HG03520 (cell line): ENCODE data around the gene CNGB1.

Experiments
- ATAC-seq: cut with Tn5 transposase; IDR thresholded peaks from one replicate; pipeline ENCODE4 v1.9.1; 2021; ENCODE audit warnings: mild to moderate bottlenecking, moderate library complexity; ENCODE audit not compliant: unreplicated experiment

The CNGB1 gene

GRCh38 chr16:57977418-57978069, 6.6 kb upstream of the CNGB1 start:
- no peak for ATAC-seq

- no peak for ATAC-seq
Observed at GRCh38 chr16:57976331-57976796, 5.4 kb upstream of the CNGB1 start.

DNA sequence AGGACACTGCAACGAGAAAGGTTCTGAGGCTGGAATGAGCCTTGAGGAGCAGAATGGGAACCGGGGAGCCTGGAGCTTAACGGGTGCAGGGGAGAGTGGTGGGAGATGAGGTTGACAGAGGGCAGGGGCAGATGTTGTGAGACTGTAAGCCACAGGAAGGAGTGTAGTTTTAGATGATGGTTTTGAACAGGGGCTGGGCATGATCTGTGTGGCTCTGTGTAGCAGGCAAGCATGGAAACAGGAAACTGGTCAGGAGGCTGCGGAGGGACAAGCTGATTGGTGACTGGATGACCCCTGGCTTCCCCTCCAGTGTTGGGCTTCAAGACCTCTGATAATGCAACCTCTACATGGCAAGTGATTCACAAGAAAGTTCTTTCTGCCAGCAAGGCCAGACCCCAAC, 1.4 kb upstream of the CNGB1 start:
- ATAC-seq = no peak

DNA sequence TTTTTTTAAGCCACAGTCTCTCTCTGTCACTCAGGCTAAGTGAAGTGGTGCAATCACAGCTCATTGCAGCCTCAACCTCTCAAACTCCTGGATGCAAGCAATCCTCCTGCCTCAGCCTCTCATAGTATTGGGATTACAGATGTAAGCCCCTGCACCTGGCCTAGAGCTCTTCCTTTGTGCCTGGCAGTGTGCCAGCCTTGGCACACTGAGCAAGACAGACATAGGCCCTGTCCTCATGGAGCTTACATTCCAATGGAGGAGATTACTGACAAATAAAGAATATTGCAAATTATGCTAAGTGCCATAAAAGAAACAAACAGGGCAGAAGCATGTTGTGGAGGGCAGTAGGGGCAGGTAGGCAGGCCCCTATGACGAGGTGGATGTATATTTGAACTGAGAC, 920 bp upstream of the CNGB1 start:
- ATAC-seq = no peak

GRCh38 chr16:57970319-57970718, 609 bp downstream of the CNGB1 start:
- ATAC-seq = no peak

DNA sequence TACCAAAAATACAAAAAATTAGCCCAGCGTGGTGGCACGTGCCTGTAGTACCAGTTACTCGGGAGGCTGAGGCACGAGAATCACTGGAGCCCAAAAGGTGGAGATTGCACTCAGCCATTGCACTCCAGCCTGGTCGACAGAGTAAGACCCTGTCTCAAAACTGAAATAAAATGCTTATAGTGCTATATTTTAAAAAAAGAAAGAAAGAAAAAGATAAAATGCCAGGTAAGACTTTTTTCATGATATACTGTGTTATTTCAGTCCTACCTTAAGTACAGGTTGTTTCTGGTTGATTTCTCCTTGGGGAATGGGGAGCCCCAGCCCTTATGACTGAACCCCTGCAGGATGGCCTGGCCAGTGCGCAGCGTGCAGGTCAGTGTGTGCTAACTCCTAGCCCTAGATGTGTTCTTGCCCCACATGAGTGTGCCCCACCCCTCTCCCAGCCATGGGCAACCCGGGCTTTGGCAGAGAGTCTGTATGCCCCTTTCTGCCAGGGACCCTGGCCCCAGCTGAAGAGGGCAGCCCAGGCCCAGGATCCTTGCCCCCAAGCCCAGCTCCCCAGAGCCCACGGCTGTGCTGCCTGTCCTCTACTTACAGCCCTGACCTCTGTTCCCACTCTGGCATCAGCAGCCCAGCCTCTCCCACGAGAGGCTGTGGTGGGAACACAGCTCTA, 1.3 kb downstream of the CNGB1 start:
- ATAC-seq = no peak

DNA sequence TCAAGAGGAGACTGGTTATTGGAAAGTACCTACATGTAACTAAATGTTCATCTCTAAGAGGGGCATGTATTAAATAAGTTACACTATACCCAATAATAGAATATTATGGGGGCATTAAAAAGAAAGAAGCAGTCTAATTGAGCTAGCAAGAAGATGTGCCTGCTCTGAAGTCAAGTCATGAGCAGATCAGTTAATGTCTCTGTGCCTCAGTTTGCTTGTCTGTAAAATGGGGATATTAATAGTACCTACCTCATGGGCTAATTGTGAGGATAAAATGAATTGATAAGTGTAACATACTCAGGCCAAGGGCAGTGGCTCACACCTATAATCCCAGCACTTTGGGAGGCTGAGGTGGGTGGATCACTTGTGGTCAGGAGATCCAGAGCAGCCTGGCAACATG, 3.0 kb downstream of the CNGB1 start:
- ATAC-seq = no peak

- no peak for ATAC-seq
Observed at GRCh38 chr16:57966986-57967385, 3.9 kb downstream of the CNGB1 start.

GRCh38 chr16:57966204-57966771, 4.6 kb downstream of the CNGB1 start:
- no peak for ATAC-seq

GRCh38 chr16:57964157-57964700, 6.7 kb downstream of the CNGB1 start:
- ATAC-seq = no peak

DNA sequence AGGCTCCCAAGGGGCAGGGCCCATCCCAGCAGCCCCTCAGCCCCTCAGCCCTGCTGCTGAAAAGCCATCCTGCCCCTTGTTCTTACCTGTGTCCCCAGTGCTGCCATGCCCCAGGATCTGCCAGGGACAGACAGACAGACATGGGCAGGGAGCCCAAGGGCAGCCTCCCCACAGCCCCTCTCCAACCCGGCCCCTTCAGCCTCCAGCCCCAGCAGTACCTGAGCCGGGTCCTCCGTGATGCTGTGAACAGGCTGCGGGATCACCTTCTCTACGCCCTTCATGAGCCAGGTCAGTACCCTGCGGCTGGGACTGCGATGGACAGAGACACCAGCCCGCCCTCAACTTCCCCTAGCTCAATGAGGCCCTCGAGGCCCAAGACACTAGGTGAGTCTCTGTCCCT, 8.2 kb downstream of the CNGB1 start:
- no peak for ATAC-seq

DNA sequence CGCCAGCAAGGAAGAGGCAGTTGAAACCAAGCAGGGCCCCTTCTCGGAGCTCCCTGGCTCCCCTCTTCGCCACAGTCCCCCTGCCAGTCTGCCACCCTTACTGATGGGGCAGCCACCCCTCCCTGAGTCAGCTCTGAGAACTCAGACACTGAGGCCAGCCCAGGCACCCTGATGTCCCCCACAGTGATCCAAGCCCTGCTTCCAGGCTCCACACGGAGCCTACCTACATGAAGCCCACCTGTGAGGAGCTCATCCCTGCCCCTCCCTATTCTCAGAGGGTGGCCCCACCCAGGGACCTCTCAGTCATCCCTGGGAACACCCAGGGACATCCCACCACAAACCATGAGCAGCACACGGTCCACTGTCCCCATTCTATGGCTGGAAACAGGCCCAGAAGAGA, 8.9 kb downstream of the CNGB1 start:
- ATAC-seq = no peak

DNA sequence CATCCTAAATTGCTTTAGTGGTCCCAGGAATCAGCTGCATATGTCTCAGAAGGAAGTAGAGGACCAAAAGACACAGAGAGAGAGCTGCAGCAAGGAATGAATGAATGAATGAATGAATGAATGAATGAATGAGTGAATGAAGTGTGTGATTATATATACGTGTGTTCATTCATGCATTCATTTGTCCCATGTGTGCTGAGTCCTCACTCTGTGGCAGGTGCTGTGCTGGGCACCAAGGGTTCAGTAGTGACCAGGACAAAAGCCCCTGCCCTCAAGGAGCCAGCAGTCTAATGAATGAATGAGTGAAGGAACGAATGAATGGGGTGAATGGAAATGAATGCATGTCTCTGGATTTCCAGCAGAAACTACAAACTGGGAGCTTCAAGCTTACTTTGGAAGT, 9.4 kb downstream of the CNGB1 start:
- no peak for ATAC-seq

GRCh38 chr16:57960826-57961472, 10.0 kb downstream of the CNGB1 start:
- no peak for ATAC-seq

DNA sequence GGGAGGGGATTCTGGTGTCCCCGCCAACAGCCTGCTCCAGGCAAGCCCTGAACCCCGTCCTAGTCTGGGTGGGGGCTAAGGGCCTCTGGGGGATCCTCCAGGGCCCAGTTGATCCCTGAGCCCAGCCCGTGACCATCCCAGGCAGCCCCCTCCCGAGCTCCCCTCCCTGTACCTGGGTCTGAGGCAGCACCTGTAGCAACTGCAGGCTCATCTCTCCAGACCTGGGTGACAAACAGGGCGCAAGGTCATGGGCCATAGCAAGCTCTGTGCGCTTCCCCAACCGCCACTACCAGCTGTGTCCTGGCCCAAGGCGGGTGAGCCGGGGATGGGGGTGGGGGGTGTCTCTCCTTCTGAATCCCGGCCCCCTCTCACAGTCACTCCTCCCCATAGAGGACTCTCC, 10.6 kb downstream of the CNGB1 start:
- ATAC-seq = no peak

DNA sequence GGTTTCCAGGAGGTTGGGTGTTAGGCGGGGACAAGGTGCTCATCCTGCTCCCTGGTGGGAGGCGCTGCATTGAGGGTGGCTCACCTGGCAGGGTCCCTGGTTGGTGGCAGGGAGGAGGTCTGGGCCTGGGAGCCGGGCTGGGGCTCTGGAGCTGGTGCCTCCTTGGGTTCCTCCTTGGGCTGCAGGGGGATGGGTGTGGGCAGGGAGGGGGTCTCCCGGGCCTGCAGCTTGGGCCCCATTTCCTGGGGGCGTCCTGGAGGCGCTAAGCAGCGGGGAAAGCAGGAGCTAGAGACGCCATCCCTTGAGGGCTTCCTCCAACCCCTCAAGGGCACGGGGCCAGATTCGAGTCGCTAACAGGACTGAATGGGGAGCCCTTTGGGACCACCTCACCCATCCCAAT, 11.1 kb downstream of the CNGB1 start:
- no peak for ATAC-seq

DNA sequence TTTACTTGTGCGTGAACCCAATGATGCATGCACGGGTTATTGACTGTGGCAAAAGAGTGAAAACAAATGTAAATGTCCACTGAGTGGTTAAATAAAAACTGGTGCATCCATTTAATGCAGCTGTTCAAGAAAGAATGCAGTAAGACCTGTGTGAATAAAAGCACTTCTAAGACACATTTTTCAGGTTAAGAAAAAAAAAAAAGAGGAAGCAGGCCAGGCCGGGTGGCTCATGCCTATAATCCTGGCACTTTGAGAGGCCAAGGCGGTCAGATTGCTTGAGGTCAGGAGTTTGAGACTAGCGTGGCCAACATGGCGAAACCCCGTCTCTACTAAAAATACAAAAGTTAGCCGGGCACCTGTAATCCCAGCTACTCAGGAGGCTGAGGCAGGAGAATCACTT, 11.8 kb downstream of the CNGB1 start:
- ATAC-seq = no peak

- ATAC-seq = no peak
Observed at GRCh38 chr16:57958544-57958943, 12.4 kb downstream of the CNGB1 start.

- ATAC-seq = no peak
Observed at GRCh38 chr16:57957673-57958392, 13.1 kb downstream of the CNGB1 start.

DNA sequence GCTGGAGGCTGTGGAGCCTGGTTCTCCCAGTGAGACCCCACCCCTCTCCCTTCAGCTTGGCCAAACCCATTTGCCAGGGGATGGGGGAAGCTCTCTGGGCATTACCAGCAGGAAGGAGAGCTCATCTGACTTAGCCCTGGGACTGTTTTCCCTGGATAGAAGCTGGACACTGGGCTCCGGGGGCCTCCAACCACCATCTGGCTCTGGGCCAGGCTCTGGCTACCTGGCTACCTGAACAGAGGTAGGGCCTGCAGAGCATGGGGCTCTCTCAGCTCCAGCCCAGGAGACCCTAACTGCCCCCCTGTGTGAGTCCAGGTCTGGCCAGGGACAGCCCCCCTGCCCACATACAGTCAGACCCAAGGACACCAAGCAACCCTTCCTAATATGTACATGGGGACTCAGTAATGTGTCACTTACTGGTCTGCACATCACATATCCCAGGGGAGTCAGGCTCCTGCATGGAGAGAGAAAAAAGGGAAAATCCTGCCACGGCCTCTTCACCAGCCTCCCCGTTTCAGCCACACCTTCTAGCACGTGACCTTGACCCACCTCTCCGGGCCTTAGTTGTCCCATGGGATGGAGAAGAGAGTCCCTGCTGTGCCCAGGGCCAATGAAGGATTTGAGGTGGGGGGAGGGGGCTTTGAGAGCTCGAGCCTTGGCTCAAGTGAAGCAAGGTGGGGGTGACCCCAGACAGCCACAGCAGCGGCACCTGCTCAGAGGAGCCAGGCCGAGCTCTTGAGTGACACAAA, 13.8 kb downstream of the CNGB1 start:
- no peak for ATAC-seq
